NCI-H2029 (cell line): ENCODE results near the gene SERF2.
"Not testable (repeated sequence)": the region's sequence is repeated elsewhere in the genome, so short reads cannot be mapped to it uniquely, and the experiment has no call there.

Experiments used
- DNase-seq: peaks from one replicate; lab custom pipeline; 2025; lab: John Stamatoyannopoulos, UW

SERF2 gene

DNA sequence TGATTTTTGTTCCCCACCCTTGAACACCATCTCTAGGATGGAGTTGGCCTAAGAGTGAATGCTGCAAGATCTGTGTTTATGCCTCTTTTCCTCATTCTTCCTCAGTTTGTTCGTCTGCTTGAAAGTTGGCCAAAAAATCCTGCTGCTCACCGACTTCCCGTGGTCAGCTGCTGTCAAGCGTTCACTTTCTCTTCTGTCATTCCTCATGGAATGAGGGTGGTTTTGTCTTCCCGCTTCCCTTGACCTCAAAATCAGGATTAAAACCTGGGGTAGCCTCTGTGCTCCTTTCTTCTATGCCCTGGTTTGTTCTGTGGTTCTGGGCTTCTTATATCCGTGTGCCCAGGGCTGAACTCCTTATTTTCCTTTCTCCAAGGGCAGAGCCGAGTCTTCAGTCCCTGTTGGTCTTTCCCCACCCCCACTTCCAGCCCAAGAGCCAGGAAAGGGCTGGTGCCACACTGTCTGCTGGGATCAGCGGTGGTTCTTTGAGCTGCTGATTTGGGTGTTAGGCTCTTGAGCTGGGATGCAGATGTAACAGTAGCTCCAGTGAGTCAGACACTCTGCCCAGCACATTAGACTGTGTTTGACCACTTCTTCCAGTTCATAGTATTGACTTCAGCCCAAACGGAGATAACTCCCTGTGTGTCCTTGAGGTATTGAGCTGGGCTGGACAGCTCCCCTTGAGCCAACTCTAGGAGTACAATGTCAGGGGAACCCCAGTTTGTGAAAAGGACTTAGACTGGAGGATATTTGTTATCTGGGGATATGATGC is 2.3 kb downstream of the SERF2 start:
- DNase-seq = no peak

DNA sequence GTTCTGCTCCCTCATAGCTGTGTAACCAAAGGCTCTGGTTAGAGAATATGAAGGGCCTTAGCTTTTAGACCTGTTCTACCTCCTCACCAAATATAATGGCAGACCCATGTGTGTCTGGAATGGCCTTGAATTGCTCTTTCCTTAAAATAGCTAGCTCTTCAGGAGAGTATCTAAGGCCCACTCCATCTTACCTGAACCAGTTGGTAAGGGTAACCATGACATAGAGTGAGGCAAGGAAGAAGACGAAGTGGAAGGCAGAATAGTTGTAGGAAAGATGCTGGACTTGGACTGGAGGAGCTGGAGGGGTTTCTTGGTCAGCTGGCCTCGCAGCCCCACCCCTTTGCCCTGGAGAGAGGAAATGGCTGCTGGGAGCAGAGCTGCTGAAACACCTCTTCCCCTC is 3.1 kb downstream of the SERF2 start:
- no peak for DNase-seq

DNA sequence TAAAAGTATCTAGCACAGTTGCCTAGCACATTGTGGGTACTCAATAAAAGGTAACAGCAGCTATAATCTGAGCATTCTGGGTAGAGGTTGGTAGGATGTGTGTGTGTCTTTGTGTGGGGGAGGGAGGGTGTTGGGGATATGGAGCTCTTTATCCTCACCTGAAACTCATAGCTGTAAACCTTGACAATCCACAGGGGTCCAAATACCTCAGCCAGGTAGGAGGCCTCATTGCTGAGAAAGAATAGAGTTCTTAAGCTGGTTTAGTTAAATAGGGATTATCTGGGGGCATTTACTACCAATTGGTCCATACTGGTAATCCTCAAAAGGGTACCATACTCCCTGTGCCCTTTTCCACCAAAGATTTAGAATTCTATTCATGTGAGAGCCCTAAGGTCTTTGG is 3.9 kb downstream of the SERF2 start:
- no peak for DNase-seq

DNA sequence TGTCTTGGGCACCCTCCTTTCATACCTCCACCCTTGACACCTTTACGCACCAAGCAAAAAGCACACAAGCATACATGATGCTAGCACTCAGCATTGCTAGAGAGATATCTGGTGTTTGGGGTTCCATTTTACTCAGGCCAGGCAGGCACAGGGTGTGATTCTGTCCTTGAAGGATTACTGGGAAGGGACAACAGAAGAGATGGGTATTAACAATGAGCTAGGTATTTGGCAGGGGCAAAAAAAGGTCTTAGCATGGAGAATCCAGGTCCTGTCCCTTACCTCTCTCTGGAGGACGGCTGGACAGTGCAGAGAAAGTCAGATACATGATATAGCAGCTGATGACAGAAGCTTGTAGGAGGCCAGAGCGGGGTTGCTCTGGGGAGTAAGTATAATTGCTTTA is 4.4 kb downstream of the SERF2 start:
- no peak for DNase-seq

- DNase-seq = no peak
These were observed 7.3 kb downstream of the SERF2 start for GRCh38 chr15:43799209-43799944.

- DNase-seq = no peak
These were observed 7.8 kb downstream of the SERF2 start, which contains the start of gene SERINC4 for GRCh38 chr15:43799945-43800285. TSS of gene SERINC4 (minus strand) at chr15:43800220. CDS start at chr15:43799986, 234 bp downstream.

DNA sequence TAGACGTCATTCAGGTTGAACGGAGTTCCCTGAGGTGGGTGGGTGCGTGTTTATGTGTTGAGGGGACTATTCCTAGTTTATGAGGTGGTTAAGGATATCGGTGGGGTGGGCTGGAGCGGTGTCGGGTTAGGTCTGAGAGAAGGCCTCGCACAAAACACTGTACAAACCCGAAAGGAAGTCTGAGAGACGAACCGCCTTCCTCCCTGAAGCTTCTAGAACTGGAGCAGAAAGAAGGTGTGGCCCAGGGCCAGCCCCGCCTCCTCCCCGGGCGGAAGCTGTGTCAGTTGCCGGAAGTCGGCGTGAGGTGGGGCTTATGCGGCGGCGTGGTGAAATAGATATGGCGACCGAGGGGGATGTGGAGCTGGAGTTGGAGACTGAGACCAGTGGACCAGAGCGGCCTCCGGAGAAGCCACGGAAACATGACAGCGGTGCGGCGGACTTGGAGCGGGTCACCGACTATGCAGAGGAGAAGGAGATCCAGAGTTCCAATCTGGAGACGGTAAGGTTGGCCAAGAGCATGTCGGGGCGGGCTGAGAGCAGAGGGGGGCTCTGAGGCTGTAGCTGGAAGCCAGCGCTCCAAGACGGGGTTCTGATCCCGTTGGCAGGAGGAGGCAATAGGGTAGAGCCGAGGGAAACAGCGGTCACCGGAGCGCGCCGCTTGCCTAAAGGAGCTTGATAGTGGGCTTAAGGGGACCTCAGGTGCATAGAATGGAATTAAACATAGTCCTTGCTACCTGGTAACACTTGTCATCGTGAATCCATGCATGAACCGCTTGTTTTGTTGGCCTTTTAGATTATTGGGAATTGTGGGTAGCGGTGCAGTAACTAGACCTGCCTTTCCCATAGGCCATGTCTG is 8.4 kb downstream of the SERF2 start, which contains the start of gene HYPK:
Gene HYPK, plus strand, starts transcription at position 314 of the 856 bp plus-strand sequence. Its CDS starts 24 bp downstream, at position 338.
- peak; percentile 54 for DNase-seq

DNA sequence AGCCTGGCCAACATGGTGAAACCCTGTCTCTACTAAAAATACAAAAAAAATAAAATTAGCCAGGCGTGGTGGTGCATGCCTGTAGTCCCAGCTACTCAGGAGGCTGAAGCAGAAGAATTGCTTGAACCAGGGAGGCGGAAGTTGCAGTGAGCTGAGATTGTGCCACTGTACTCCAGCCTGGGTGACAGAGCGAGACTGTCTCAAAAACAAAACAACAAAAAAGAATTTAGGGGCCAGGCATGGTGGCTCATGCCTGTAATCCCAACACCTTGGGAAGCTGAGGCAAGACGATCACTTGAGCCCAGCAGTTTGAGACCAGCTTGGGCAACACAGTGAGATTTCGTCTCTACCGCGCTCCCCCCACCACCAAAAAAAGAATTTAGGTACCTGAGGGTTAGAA is 10.6 kb downstream of the SERF2 start:
- not testable (repeated sequence) for DNase-seq

- DNase-seq = no peak
These were observed 16.4 kb downstream of the SERF2 start for GRCh38 chr15:43808435-43808950.

DNA sequence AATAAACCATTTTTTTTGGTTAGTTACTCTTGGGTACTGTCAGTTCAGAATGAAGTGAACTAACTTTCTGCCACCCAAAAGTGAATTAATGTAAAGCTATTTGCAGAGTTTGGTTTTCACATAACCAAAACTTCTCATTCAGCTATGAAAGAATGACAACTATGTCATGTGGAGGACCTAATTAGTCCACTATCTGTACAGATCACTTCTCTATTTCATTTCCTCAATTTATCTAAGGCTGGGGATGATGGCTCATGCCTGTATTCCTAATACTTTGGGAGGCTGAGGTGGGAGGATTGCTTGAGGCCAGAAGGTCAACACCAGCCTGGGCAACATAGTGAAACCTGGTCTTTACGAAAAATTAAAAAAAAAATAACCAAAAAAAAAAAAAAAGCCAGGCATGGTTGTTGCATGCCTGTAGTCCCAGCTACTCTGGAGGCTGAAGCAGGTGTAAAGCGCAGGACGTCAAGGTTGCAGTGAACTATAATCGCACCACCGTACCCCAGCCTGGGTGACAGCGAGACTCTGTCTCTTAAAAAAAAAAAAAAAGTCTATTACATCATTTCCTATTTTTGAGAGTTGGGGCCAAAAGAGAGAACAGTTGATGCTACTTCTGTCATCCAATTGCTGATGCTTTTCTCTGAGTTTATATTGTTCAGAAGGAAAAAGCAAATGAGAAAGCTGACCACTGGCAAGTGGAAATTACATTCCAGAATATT is 17.0 kb downstream of the SERF2 start:
- no peak for DNase-seq

- not testable (repeated sequence) for DNase-seq
These were observed 22.9 kb downstream of the SERF2 start for GRCh38 chr15:43815064-43815463.

DNA sequence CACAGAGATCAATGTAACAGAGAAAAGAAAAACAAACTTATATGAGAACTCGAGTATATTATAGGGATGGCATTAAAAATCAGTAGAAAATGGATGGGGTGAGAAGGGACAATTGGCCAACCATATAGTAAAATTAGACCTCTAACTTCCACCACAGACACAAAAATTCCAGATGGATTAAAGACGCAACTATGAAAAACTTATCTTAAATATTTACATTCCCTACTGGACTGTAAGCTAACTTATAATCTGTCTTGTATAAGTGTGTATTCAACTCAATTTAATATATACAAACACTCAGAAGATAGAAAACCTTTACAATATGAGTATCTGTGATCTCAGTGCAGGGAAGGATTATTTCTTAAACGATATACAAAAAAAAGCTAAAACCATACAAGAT is 29.4 kb downstream of the SERF2 start:
- DNase-seq = no peak

DNA sequence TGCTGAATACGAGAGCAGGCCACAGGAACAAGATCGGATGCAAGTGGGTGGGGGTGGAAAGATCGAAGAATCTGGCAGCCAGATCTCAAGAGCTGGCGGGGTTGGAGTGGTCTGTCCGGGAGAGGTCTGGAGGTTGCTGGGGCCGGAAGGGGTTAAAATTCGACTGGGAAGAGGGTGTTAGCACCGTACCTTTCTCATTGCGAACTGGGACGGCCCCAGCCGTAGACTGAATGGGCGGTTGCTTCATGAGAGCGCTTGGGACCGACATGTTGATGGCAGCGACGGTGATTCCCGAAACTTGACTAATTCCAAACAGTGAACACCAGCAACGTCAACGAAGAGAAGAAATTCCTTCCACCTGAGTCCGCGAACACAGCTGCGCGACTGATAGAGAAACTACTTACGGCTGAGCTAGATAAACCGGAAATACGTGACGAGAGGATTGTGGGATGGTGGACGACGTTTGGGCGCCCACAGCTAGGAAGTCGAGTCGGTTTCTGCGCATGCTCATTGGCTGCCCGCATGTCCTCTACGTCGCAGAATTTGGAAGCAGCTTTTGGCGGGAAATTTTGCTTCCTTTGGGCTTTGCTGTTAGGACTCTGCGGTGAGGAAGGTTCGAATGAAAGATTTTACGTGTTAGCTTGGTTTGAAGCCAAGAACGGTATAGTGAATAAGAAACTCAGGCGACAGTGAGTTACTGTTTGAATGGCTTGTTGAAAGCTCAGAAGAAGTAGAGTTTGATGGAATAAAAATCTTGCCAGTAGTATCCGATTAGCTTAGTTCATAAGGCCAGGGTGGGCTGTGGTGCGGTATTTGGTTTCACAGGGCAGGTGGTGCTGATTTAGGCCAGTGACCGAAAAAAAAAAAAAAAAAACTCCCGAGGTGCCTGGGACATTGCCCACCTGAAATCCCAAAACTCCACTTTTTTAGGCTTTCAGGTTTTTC is 32.5 kb downstream of the SERF2 start, which contains the start of gene MFAP1:
Gene MFAP1, minus strand, starts transcription at position 389 of the 945 bp plus-strand sequence. Its CDS starts 121 bp downstream, at position 268.
- DNase-seq = peak; percentile 84

DNA sequence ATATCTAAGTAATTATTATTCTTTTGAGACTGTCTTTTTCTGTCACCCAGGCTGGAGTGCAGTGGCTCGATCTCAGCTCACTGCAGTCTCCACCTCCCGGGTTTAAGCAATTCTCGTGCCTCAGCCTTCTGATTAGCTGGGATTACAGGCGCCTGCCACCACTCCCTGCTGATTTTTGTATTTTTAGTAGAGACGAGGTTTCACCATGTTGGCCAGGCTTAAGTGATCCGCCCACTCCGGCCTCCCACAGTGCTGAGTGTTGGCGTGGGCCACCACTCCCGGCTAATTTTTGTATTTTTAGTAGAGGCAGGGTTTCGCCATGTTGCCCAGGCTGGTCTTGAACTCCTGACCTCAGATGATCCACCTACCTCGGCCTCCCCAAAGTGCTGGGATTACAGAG is 33.2 kb downstream of the SERF2 start:
- not testable (repeated sequence) for DNase-seq

GRCh38 chr15:43826029-43826507 is 33.9 kb downstream of the SERF2 start:
- no peak for DNase-seq

DNA sequence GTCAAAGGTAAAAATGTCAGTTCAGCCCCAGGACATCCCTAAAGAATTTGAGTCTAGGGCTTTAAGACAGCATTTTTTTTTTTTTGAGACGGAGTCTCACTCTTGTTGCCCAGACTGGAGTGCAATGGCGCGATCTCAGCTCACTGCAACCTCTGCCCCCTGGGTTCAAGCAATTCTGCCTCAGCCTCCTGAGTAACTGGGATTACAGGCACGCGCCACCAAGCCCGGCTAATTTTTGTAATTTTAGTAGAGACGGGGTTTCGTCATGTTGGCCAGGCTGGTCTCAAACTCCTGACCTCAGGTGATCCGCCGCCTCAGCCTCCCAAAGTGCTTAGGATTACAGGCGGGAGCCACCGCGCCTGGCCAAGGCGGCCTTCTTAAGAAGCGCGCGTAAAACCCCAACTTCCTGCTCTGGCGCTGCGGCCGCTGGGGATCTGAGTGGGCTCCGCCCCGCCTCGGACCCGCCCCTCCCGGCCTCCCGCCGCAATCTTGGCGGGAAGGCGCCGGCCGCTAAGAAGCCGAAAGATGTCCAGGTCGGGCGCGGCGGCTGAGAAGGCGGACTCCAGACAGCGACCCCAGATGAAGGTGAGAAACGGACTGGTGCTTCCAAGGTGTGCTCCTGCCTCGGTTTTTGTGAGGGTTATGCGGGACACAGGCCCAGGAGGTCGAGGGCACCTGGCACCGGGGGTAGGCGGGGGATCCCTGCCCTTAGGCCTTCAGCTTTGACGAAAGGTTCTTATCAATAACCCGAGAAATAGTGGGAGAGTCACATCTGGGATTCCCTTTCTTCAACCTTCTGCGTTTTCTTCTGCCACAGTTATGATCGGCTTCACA is 34.6 kb downstream of the SERF2 start, which contains the start of gene WDR76:
Gene WDR76, plus strand, starts transcription at position 495 of the 834 bp plus-strand sequence. Its CDS starts 31 bp downstream, at position 526.
- DNase-seq = peak; percentile 53

- no peak for DNase-seq
These were observed 36.0 kb downstream of the SERF2 start for GRCh38 chr15:43828061-43828657.

- not testable (repeated sequence) for DNase-seq
These were observed 37.9 kb downstream of the SERF2 start for GRCh38 chr15:43829951-43830540.
